RWPE1 (cell line): ENCODE data around the gene MDGA2.

Experiments
- CTCF ChIA-PET: fragments of 350-600 bp; sonication (Branson Sonifier 250); formaldehyde crosslinking; extraction: SDS; loops from one replicate; lab custom pipeline; 2021; lab: Yijun Ruan, JAX
- POLR2A ChIA-PET: fragments of 400-600 bp; formaldehyde crosslinking; extraction: SDS; loops from one replicate; lab custom pipeline; 2020; ENCODE audit warnings: antibody characterized with exemption; ENCODE audit not compliant: low non-redundant PET; lab: Yijun Ruan, JAX
- DNase-seq: peaks from one replicate; pipeline ENCODE4 v3.0.0; 2012; ENCODE audit warnings: low spot score
- H3K27ac ChIP-seq: fragments of 450-650 bp; 2 replicates; pipeline ENCODE4 v1.5.1; 2017
- CTCF ChIP-seq: fragments of 450-650 bp; conservative IDR thresholded peaks from 2 replicates; pipeline ENCODE4 v1.5.1; 2017; ENCODE audit warnings: low read depth, mild to moderate bottlenecking

The MDGA2 gene

GRCh38 chr14:47270715-47271114 lies 404.7 kb downstream of the MDGA2 start:
- ChIA-PET CTCF (no interaction called here), POLR2A (no interaction called here)
- DNase-seq = no peak
- no peak for TF ChIP-seq CTCF
- H3K27ac ChIP-seq = no peak overlapping the region

GRCh38 chr14:47269756-47270492 lies 405.5 kb downstream of the MDGA2 start:
- H3K27ac ChIP-seq = no peak overlapping the region
- CTCF ChIA-PET = no interaction called here
- TF ChIP-seq CTCF = no peak

GRCh38 chr14:47264842-47265241 lies 410.6 kb downstream of the MDGA2 start:
- no peak overlapping the region for H3K27ac ChIP-seq
- ChIA-PET POLR2A (no interaction called here), CTCF (no interaction called here)
- TF ChIP-seq CTCF = no peak
- no peak for DNase-seq

More at GRCh38 chr14:47269756-47270492, 405.5 kb downstream of the MDGA2 start:
- no peak for DNase-seq
- POLR2A ChIA-PET = no interaction called here

GRCh38 chr14:47262801-47263200 lies 412.6 kb downstream of the MDGA2 start:
- peak; percentile 22 for DNase-seq
- POLR2A ChIA-PET = no interaction called here
- CTCF ChIA-PET = no interaction called here
- TF ChIP-seq CTCF = no peak
- no peak overlapping the region for H3K27ac ChIP-seq

- no peak for DNase-seq
- TF ChIP-seq CTCF = no peak
- CTCF ChIA-PET = no interaction called here
- H3K27ac ChIP-seq = no peak overlapping the region
- POLR2A ChIA-PET = no interaction called here
These were observed 414.1 kb downstream of the MDGA2 start for GRCh38 chr14:47261350-47261749.

GRCh38 chr14:47259796-47260195 lies 415.6 kb downstream of the MDGA2 start:
- no peak for TF ChIP-seq CTCF
- no peak overlapping the region for H3K27ac ChIP-seq
- ChIA-PET POLR2A (no interaction called here), CTCF (no interaction called here)
- DNase-seq = no peak
